Ascending aorta (tissue), 2 donors: ENCODE data around the gene PLCB2. TPM values are rescaled to one million over a fixed set of nuclear protein-coding genes. Genes with fewer than 3 reads are reported as not detected.

Experiments used
- DNase-seq, 2 donors: peaks; one replicate each; pipeline ENCODE4 v3.0.0-alpha.2; 2019; ENCODE audit warnings: low spot score in 2 of 2
- H3K27ac ChIP-seq, 2 donors: fragments of 200-600 bp; sonication (generic); one replicate each; pipeline ENCODE4 v1.5.1; 2016 to 2017; ENCODE audit warnings: mild to moderate bottlenecking in 1 of 2
- H3K27me3 ChIP-seq: fragments of 200-600 bp; sonication (generic); one replicate; pipeline ENCODE4 v1.5.1; 2017
- H3K36me3 ChIP-seq, 2 donors: fragments of 200-600 bp; sonication (generic); one replicate each; pipeline ENCODE4 v1.5.1; 2016
- H3K4me1 ChIP-seq, 2 donors: fragments of 200-600 bp; sonication (generic); one replicate each; pipeline ENCODE4 v1.5.1; 2016 to 2017; ENCODE audit warnings: mild to moderate bottlenecking in 1 of 2
- H3K4me3 ChIP-seq, 2 donors: fragments of 200-600 bp; sonication (generic); one replicate each; pipeline ENCODE4 v1.5.1; 2016 to 2017; ENCODE audit warnings: mild to moderate bottlenecking in 1 of 2
- H3K9me3 ChIP-seq, 2 donors: fragments of 200-600 bp; sonication (generic); one replicate each; pipeline ENCODE4 v1.5.1; 2016
- CTCF ChIP-seq, 3 experiments: fragments of 200-600 bp in 2 of 3; fragments of 450-650 bp in 1 of 3; sonication (generic) in 2 of 3; IDR thresholded peaks; one replicate each; pipeline ENCODE4 v1.5.1; 2016 to 2019; ENCODE audit warnings: antibody characterized with exemption in 3 of 3, mild to moderate bottlenecking in 1 of 3, moderate library complexity in 1 of 3
- intact Hi-C: fragments of 100-400 bp; cut with DNase I; formaldehyde crosslinking; loops from one replicate; pipeline ENCODE4 v1.15.1; 2023
- total RNA-seq: library from RNA; depleted of rRNA; stranded (reverse); fragments of >200 nt; gene quantifications from one replicate; pipeline ENCODE4 v1.1.0, GENCODE V29; 2016

Gene PLCB2
- total RNA-seq, 1 donor from 2014 or later, result 6.9 TPM

- TF ChIP-seq CTCF (IDR thresholded peaks at IDR 0.05), result no peak
- peaks cover 7 to 9% of the 10 kb centered on the region in 2 donors for H3K4me1 ChIP-seq
- no peak overlapping the region for H3K4me3 ChIP-seq
- H3K27ac ChIP-seq, result no peak overlapping the region
- no peaks in the 10 kb centered on the region for H3K36me3 ChIP-seq
- H3K27me3 ChIP-seq, result no peaks in the 10 kb centered on the region
- no peak for DNase-seq
- intact Hi-C loops, result no loop called here
- no peaks in the 10 kb centered on the region for H3K9me3 ChIP-seq
These were observed 46.0 kb upstream of the PLCB2 start for GRCh38 chr15:40353697-40354096.

- H3K27ac ChIP-seq, result no peak overlapping the region
- intact Hi-C loops, result no loop called here
- no peak overlapping the region for H3K4me3 ChIP-seq
These were observed 44.7 kb upstream of the PLCB2 start for GRCh38 chr15:40352281-40352901.

GRCh38 chr15:40349163-40349562 lies 41.4 kb upstream of the PLCB2 start:
- no peaks in the 10 kb centered on the region for H3K36me3 ChIP-seq
- H3K9me3 ChIP-seq, result no peaks in the 10 kb centered on the region
- H3K27me3 ChIP-seq, result no peaks in the 10 kb centered on the region
- intact Hi-C loops, result no loop called here
- peaks cover 0 to 3% of the 10 kb centered on the region in 2 donors for H3K4me1 ChIP-seq
- H3K27ac ChIP-seq, result no peak overlapping the region
- H3K4me3 ChIP-seq, result no peak overlapping the region
- DNase-seq, result no peak
- no peak for TF ChIP-seq CTCF (IDR thresholded peaks at IDR 0.05)

More at GRCh38 chr15:40352281-40352901, 44.7 kb upstream of the PLCB2 start:
- Histone ChIP-seq H3K9me3 (no peaks in the 10 kb centered on the region), H3K4me1 (peaks cover 0 to under 1% of the 10 kb centered on the region in 2 donors), H3K27me3 (no peaks in the 10 kb centered on the region), H3K36me3 (no peaks in the 10 kb centered on the region)
- no peak for DNase-seq
- TF ChIP-seq CTCF (IDR thresholded peaks at IDR 0.05), result no peak

GRCh38 chr15:40348474-40348870 lies 40.7 kb upstream of the PLCB2 start:
- H3K27ac ChIP-seq, result no peak overlapping the region
- DNase-seq, result no peak
- H3K27me3 ChIP-seq, result no peaks in the 10 kb centered on the region
- no peaks in the 10 kb centered on the region for H3K9me3 ChIP-seq
- H3K4me1 ChIP-seq, result peaks cover 0 to 10% of the 10 kb centered on the region in 2 donors
- intact Hi-C loops, result no loop called here
- no peak for TF ChIP-seq CTCF (IDR thresholded peaks at IDR 0.05)
- no peaks in the 10 kb centered on the region for H3K36me3 ChIP-seq
- no peak overlapping the region for H3K4me3 ChIP-seq

GRCh38 chr15:40347559-40348473 lies 40.1 kb upstream of the PLCB2 start:
- Histone ChIP-seq H3K27ac (no peak overlapping the region), H3K9me3 (no peaks in the 10 kb centered on the region), H3K36me3 (no peaks in the 10 kb centered on the region), H3K4me1 (peaks cover 4 to 16% of the 10 kb centered on the region in 2 donors), H3K27me3 (no peaks in the 10 kb centered on the region), H3K4me3 (no peak overlapping the region)
- TF ChIP-seq CTCF (IDR thresholded peaks at IDR 0.05), result no peak
- no peak for DNase-seq
- intact Hi-C loops, result no loop called here
